ENCODE measurements around the gene CSNK1E. TPM values are rescaled to one million over a fixed set of nuclear protein-coding genes. Genes with fewer than 3 reads are reported as not detected.
A peak's percentile ranks its signal among the peaks of the same experiment; 100 is the strongest.

The CSNK1E gene
- total and polyA plus RNA-seq, 5 experiments from 2014 or later, result 9.1 to 116 (median 16.1) TPM

DNA sequence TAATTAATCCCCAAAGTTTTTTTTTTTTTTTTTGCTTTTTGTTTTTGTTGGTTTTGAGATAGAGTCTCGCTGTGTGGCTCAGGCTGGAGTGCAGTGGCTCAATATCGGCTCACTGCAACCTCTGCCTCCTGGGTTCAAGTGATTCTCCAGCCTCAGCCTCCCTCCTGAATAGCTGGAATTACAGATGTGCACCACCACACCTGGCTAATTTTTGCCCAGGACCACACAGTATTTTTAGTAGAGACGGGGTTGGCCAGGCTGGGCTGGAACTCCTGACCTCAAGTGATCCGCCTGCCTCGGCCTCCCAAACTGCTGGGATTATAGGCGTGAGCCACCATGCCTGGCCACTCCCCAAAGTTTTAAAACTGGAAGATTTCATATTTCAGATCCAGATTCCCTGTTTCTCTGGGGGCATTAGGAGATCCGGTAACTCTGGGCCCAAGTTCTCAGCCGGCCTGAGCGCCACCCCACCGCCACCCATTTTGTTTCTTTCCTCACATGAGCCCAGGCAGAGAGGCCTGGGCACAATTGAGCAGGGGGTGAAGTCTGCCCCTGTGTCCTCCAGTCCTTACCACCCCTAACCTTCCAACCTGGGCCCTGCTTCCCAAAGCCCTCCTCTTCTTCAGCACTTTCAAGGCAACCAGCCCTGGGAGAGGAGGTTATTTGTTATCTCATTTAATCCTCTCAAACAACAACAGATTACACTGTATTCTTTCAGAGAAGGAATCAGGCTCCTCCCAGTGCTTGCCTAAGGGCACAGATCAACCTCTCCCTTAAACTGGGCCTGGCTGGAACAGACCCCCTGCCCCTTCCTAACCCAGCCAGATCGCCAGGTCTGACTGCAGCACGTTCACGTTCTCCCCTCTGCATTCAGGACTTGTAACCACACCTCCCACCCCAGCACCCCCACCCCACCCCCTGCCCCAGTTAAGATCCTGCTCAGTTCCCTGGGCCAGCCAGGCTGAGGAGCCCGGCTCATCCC is 1.9 kb upstream of the CSNK1E start:
- Mint-ChIP-seq H3K4me1 (peaks cover 16 to 32% (median 32%) of the 10 kb centered on the region in 4 donors), H3K27ac (peak overlapping the region; percentile 32 to 98 (median 86))
- POLR2A ChIA-PET, result interaction anchor here (0.9 kb wide), 1 partner anchor 24 kb away, joined by 3 read pairs; no protein-coding TSS in a partner anchor

GRCh38 chr22:38317995-38318715 is 922 bp upstream of the CSNK1E start:
- H3K4me3 Mint-ChIP-seq, result peak overlapping the region; percentile 68 to 89 (median 80)
- H3K27ac Mint-ChIP-seq, result peak overlapping the region; percentile 68 to 98 (median 94)
- no peak for ATAC-seq
- H3K9me3 Mint-ChIP-seq, result no peaks in the 10 kb centered on the region
- peaks cover 0 to 2% (median 0%) of the 10 kb centered on the region in 3 donors for H3K36me3 Mint-ChIP-seq
- POLR2A ChIA-PET, result interaction anchor here (0.6 to 0.9 kb wide), 2 partner anchors 23 to 179 kb away, joined by 3 to 5 read pairs; no protein-coding TSS in a partner anchor
- H3K4me1 Mint-ChIP-seq, result peaks cover 23 to 42% (median 41%) of the 10 kb centered on the region in 4 donors
- no peaks in the 10 kb centered on the region for H3K27me3 Mint-ChIP-seq
- no peak for DNase-seq

More for the DNA sequence above, 1.9 kb upstream of the CSNK1E start:
- DNase-seq, result no peak
- Mint-ChIP-seq H3K4me3 (peak overlapping the region in 8 of 10 donors; percentile 43 to 79 (median 56)), H3K36me3 (no peaks in the 10 kb centered on the region), H3K27me3 (no peaks in the 10 kb centered on the region), H3K9me3 (no peaks in the 10 kb centered on the region)
- no peak for ATAC-seq

DNA sequence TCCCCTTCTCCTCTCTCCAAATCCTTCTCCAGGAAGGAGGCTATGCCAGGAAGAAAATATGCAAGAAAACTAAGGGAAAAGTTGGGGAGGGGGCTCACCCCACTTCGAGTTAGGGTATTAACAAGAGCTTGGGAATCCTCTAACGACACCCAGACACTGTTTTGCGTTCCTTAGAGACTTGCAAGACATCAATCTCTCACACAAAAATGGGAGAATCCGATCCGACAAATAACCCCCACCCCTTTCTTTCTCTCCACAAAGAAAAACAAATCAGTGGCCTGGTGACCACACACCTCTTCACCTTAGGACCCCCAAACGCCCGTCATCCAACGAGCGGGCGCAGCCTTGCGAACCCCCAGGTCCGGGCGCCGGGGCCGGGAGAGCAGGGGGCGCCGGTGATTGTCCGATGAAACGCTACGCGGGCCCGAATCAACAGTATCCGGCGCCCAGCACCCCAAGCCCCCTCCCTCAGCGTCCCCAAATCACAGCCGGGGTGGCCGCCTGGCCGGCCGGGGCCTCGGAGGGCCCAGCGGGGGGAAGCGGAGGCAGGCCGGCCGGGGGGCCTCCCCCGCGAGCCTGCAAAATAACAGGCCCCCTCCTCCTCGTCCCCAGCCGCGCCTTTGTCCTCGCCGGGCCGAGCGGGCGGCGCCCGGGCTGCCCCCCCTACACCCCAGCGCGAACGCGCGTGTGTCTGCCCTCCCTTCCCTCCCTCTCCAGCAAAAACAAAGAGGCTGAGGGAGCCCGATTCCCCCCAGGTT is 690 bp downstream of the CSNK1E start:
- POLR2A ChIA-PET, result interaction anchor here (0.5 kb wide), 1 partner anchor 49 kb away, joined by 3 read pairs; no protein-coding TSS in a partner anchor
- ATAC-seq (peak; percentile 57 to 59), DNase-seq (peak; percentile 49 to 77 (median 60))
- Mint-ChIP-seq H3K4me1 (peaks cover 34 to 57% (median 57%) of the 10 kb centered on the region in 4 donors), H3K9me3 (no peaks in the 10 kb centered on the region), H3K27me3 (no peaks in the 10 kb centered on the region), H3K36me3 (peaks cover 0 to 9% (median 0%) of the 10 kb centered on the region in 3 donors), H3K4me3 (peak overlapping the region; percentile 79 to 94 (median 89)), H3K27ac (peak overlapping the region; percentile 92 to 99 (median 97))

GRCh38 chr22:38315823-38316363 is 1.3 kb downstream of the CSNK1E start:
- H3K4me3 Mint-ChIP-seq, result peak overlapping the region; percentile 79 to 94 (median 89)
- peaks cover 39 to 64% (median 63%) of the 10 kb centered on the region in 4 donors for H3K4me1 Mint-ChIP-seq
- DNase-seq (peak in 4 of 10 donors; percentile 4 to 38 (median 36)), ATAC-seq (no peak)
- no peaks in the 10 kb centered on the region for H3K27me3 Mint-ChIP-seq
- POLR2A ChIA-PET, result interaction anchor here (0.6 to 1.3 kb wide), 3 partner anchors 20 to 264 kb away, joined by 3 to 7 read pairs (median 4); no protein-coding TSS in a partner anchor
- H3K36me3 Mint-ChIP-seq, result peaks cover 0 to 12% (median 0%) of the 10 kb centered on the region in 3 donors
- H3K27ac Mint-ChIP-seq, result peak overlapping the region; percentile 92 to 99 (median 97)
- no peaks in the 10 kb centered on the region for H3K9me3 Mint-ChIP-seq

GRCh38 chr22:38314933-38315822 is 2.1 kb downstream of the CSNK1E start:
- Mint-ChIP-seq H3K27ac (peak overlapping the region; percentile 92 to 99 (median 97)), H3K4me3 (peak overlapping the region; percentile 79 to 94 (median 89)), H3K36me3 (peaks cover 0 to 16% (median 0%) of the 10 kb centered on the region in 3 donors), H3K27me3 (no peaks in the 10 kb centered on the region), H3K4me1 (peaks cover 43 to 71% (median 69%) of the 10 kb centered on the region in 4 donors), H3K9me3 (no peaks in the 10 kb centered on the region)
- POLR2A ChIA-PET, result interaction anchor here (0.6 to 1.4 kb wide), 4 partner anchors 10 to 263 kb away, joined by 3 to 7 read pairs (median 4); no protein-coding TSS in a partner anchor
- DNase-seq, result peak in 5 of 10 donors; percentile 19 to 53 (median 40)
- peak; percentile 23 to 27 for ATAC-seq

GRCh38 chr22:38314051-38314932 is 2.9 kb downstream of the CSNK1E start:
- Mint-ChIP-seq H3K27me3 (no peaks in the 10 kb centered on the region), H3K9me3 (no peaks in the 10 kb centered on the region), H3K36me3 (peaks cover 0 to 16% (median 0%) of the 10 kb centered on the region in 3 donors), H3K4me1 (peaks cover 43 to 72% (median 69%) of the 10 kb centered on the region in 4 donors), H3K4me3 (peak overlapping the region; percentile 11 to 94 (median 86)), H3K27ac (peak overlapping the region; percentile 92 to 99 (median 97))
- DNase-seq (peak in 4 of 10 donors; percentile 4 to 26 (median 14)), ATAC-seq (no peak)
- POLR2A ChIA-PET, result interaction anchor here (1.4 kb wide), 1 partner anchor 11 kb away, joined by 4 read pairs; no protein-coding TSS in a partner anchor

GRCh38 chr22:38313384-38313955 is 3.8 kb downstream of the CSNK1E start:
- POLR2A ChIA-PET, result interaction anchor here (1.4 kb wide), 1 partner anchor 12 kb away, joined by 4 read pairs; no protein-coding TSS in a partner anchor
- DNase-seq (peak in 4 of 10 donors; percentile 17 to 35 (median 26)), ATAC-seq (peak in 1 of 2 donors; percentile 10)
- Mint-ChIP-seq H3K4me1 (peaks cover 46 to 78% (median 74%) of the 10 kb centered on the region in 4 donors), H3K36me3 (peaks cover 0 to 21% (median 0%) of the 10 kb centered on the region in 3 donors), H3K4me3 (peak overlapping the region in 8 of 10 donors; percentile 6 to 89 (median 68)), H3K27me3 (no peaks in the 10 kb centered on the region), H3K27ac (peak overlapping the region; percentile 89 to 99 (median 96)), H3K9me3 (no peaks in the 10 kb centered on the region)

DNA sequence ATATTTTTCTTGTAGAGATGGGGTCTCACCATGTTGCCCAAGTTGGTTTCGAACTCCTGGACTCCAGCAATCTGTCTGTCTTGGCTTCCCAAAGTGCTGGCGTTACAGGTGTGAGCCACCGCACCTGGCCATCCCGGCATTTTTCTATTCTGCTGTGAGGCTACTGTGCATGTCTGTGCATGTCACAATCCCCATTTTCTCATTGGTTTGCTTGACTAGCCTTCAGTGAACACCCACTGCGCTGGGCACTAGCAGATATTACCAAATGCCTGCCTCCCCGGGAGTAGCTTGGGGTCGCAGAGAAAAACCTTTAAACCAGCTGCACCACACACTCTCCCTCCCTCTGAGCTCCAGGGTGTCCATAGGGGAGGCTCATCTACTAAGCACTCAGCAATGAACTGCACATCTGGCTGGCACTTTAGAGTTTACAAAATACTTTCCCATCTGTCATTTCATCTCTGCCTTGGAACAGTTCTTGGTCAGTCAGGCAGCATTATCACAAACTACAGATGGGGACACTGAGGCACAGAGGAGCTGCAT is 4.9 kb downstream of the CSNK1E start:
- Mint-ChIP-seq H3K9me3 (no peaks in the 10 kb centered on the region), H3K4me1 (peaks cover 48 to 78% (median 72%) of the 10 kb centered on the region in 4 donors), H3K27me3 (no peaks in the 10 kb centered on the region), H3K36me3 (peaks cover 0 to 27% (median 0%) of the 10 kb centered on the region in 3 donors), H3K4me3 (peak overlapping the region in 1 of 10 donors; percentile 3), H3K27ac (peak overlapping the region in 9 of 10 donors; percentile 17 to 99 (median 79))
- DNase-seq (no peak), ATAC-seq (no peak)
- POLR2A ChIA-PET, result interaction anchor here (0.7 to 1.0 kb wide), 2 partner anchors 17 to 23 kb away, joined by 3 read pairs; no protein-coding TSS in a partner anchor

- no peaks in the 10 kb centered on the region for H3K9me3 Mint-ChIP-seq
- DNase-seq, result no peak
- H3K27ac Mint-ChIP-seq, result peak overlapping the region in 9 of 10 donors; percentile 62 to 97 (median 81)
These were observed 6.0 kb downstream of the CSNK1E start for GRCh38 chr22:38311323-38311620.

More at GRCh38 chr22:38311323-38311620, 6.0 kb downstream of the CSNK1E start:
- Mint-ChIP-seq H3K4me3 (no peak overlapping the region), H3K27me3 (no peaks in the 10 kb centered on the region), H3K4me1 (peaks cover 50 to 81% (median 75%) of the 10 kb centered on the region in 4 donors), H3K36me3 (peaks cover 0 to 28% (median 0%) of the 10 kb centered on the region in 3 donors)
- no peak for ATAC-seq
- POLR2A ChIA-PET, result no interaction called here

Data from naive thymus-derived CD8-positive, alpha-beta T cell (primary cell).